HG03066 (cell line): ENCODE results near the gene PLA2G6.
"Not testable (repeated sequence)": the region's sequence is repeated elsewhere in the genome, so short reads cannot be mapped to it uniquely, and the experiment has no call there.

Experiments
- ATAC-seq: cut with Tn5 transposase; IDR thresholded peaks from one replicate; pipeline ENCODE4 v1.9.1; 2021; ENCODE audit warnings: low read depth; ENCODE audit not compliant: unreplicated experiment

PLA2G6 gene

GRCh38 chr22:38088629-38089473, 92.8 kb downstream of the PLA2G6 start:
- no peak for ATAC-seq

- no peak for ATAC-seq
Observed at GRCh38 chr22:38087855-38088254, 93.8 kb downstream of the PLA2G6 start.

GRCh38 chr22:38086942-38087341, 94.7 kb downstream of the PLA2G6 start:
- ATAC-seq = no peak

- no peak for ATAC-seq
Observed at GRCh38 chr22:38086001-38086845, 95.4 kb downstream of the PLA2G6 start.

- no peak for ATAC-seq
Observed at GRCh38 chr22:38085501-38085900, 96.1 kb downstream of the PLA2G6 start.

GRCh38 chr22:38085056-38085455, 96.6 kb downstream of the PLA2G6 start:
- ATAC-seq = no peak

GRCh38 chr22:38083931-38084631, 97.5 kb downstream of the PLA2G6 start, which contains the start of gene SLC16A8:
Gene SLC16A8, minus strand, starts transcription at chr22:38084184. Its CDS starts 1,311 bp downstream, at chr22:38082873.
- no peak for ATAC-seq

GRCh38 chr22:38082986-38083710, 98.5 kb downstream of the PLA2G6 start:
- ATAC-seq = no peak

GRCh38 chr22:38081941-38082828, 99.4 kb downstream of the PLA2G6 start:
- ATAC-seq = no peak

GRCh38 chr22:38081636-38081940, 100.0 kb downstream of the PLA2G6 start:
- no peak for ATAC-seq

- no peak for ATAC-seq
Observed at GRCh38 chr22:38080850-38081635, 100.6 kb downstream of the PLA2G6 start.

- no peak for ATAC-seq
Observed at GRCh38 chr22:38080474-38080849, 101.2 kb downstream of the PLA2G6 start.

- no peak for ATAC-seq
Observed at GRCh38 chr22:38079804-38080203, 101.8 kb downstream of the PLA2G6 start.

GRCh38 chr22:38079208-38079607, 102.4 kb downstream of the PLA2G6 start:
- not testable (repeated sequence) for ATAC-seq

- no peak for ATAC-seq
Observed at GRCh38 chr22:38078046-38078840, 103.4 kb downstream of the PLA2G6 start.

- ATAC-seq = no peak
Observed at GRCh38 chr22:38077595-38077994, 104.0 kb downstream of the PLA2G6 start.

GRCh38 chr22:38077096-38077495, 104.5 kb downstream of the PLA2G6 start:
- no peak for ATAC-seq

GRCh38 chr22:38075961-38076360, 105.7 kb downstream of the PLA2G6 start:
- no peak for ATAC-seq
